Measurements from ENCODE around the gene ATP9B.

DNA sequence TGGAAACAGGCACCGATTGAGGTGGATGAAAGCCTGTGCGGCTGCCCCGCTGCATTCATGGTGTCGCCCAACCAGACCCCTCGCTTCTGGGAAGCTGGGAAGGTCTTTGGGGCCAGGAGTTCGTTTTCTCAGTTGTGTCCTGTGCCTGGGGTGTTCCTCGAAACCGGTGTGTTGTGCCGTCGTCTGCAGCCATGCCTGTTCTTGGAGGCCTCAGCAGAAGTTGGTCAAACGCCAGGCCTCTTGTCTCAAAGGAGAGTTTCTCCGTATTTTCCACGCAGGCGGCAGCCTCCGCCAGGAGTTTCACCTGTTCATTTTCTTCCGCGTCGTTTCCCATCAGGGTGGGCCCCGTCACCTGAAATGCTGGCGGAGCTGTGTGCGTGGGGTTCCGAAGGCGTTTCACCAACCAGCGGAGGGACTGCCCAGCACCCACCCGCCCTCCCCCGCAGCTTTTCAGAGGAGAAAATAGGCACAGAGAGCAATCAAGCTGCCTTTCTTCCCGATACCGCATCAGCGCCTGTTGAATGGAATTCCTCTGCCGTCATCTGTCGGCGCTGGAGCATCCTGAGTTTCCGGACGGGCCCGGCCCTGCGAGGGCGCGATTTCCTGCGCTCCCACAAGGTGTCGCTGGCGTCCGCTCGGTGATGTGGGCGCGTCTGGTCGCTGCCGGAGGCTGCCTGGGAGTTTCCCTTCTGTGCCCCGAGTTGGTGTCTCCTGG, 309.5 kb downstream of the ATP9B start:
- TF ChIP-seq, protein P1, sequence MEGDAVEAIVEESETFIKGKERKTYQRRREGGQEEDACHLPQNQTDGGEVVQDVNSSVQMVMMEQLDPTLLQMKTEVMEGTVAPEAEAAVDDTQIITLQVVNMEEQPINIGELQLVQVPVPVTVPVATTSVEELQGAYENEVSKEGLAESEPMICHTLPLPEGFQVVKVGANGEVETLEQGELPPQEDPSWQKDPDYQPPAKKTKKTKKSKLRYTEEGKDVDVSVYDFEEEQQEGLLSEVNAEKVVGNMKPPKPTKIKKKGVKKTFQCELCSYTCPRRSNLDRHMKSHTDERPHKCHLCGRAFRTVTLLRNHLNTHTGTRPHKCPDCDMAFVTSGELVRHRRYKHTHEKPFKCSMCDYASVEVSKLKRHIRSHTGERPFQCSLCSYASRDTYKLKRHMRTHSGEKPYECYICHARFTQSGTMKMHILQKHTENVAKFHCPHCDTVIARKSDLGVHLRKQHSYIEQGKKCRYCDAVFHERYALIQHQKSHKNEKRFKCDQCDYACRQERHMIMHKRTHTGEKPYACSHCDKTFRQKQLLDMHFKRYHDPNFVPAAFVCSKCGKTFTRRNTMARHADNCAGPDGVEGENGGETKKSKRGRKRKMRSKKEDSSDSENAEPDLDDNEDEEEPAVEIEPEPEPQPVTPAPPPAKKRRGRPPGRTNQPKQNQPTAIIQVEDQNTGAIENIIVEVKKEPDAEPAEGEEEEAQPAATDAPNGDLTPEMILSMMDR (IDR thresholded peaks at IDR 0.05), result peak; percentile 95 to 99 (median 96)
- TF ChIP-seq POLR2A (IDR thresholded peaks at IDR 0.05; ENCODE audit: low read depth), result no peak
